Astrocyte of the spinal cord (primary cell): ENCODE results near the gene BTBD10.

Experiments used
- DNase-seq: peaks from one replicate; pipeline ENCODE4 v3.0.0; 2011; ENCODE audit warnings: low read depth, low spot score
- H3K4me3 ChIP-seq: 2 replicates; pipeline ENCODE4 v1.5.1; 2011; ENCODE audit warnings: low read depth, mild to moderate bottlenecking, low read length, moderate library complexity
- CTCF ChIP-seq: IDR thresholded peaks from 2 replicates; pipeline ENCODE4 v1.5.1; 2012; ENCODE audit warnings: low read depth, mild to moderate bottlenecking, low read length, inconsistent platforms
- in situ Hi-C: cut with HindIII; loops from 2 replicates; pipeline ENCODE4 v1.10.0; 2017; ENCODE audit warnings: low sequenced_read_pairs

The BTBD10 gene

GRCh38 chr11:13433437-13433836 is 29.6 kb downstream of the BTBD10 start:
- DNase-seq = no peak
- no peak for TF ChIP-seq CTCF

GRCh38 chr11:13429836-13430235 is 33.2 kb downstream of the BTBD10 start:
- no peak for DNase-seq
- no peak overlapping the region for H3K4me3 ChIP-seq
- no peak for TF ChIP-seq CTCF
- in situ Hi-C loops = no loop called here

More at GRCh38 chr11:13433437-13433836, 29.6 kb downstream of the BTBD10 start:
- in situ Hi-C loops = no loop called here
- no peak overlapping the region for H3K4me3 ChIP-seq

- TF ChIP-seq CTCF = no peak
- in situ Hi-C loops = no loop called here
- no peak overlapping the region for H3K4me3 ChIP-seq
- no peak for DNase-seq
These were observed 33.7 kb downstream of the BTBD10 start for GRCh38 chr11:13429288-13429687.

GRCh38 chr11:13427440-13427839 is 35.6 kb downstream of the BTBD10 start:
- no peak for DNase-seq
- H3K4me3 ChIP-seq = no peak overlapping the region
- in situ Hi-C loops = no loop called here
- no peak for TF ChIP-seq CTCF

GRCh38 chr11:13423372-13423771 is 39.6 kb downstream of the BTBD10 start:
- TF ChIP-seq CTCF = no peak
- no peak overlapping the region for H3K4me3 ChIP-seq
- in situ Hi-C loops = no loop called here
- no peak for DNase-seq

- DNase-seq = no peak
- in situ Hi-C loops = no loop called here
- no peak overlapping the region for H3K4me3 ChIP-seq
- no peak for TF ChIP-seq CTCF
These were observed 41.5 kb downstream of the BTBD10 start for GRCh38 chr11:13421561-13421960.

GRCh38 chr11:13415201-13415600 is 47.8 kb downstream of the BTBD10 start:
- H3K4me3 ChIP-seq = no peak overlapping the region
- no peak for DNase-seq
- in situ Hi-C loops = no loop called here
- no peak for TF ChIP-seq CTCF
